Gastroesophageal sphincter (tissue), 3 donors: ENCODE measurements around the gene PTP4A2.

Source experiments
- POLR2A ChIP-seq, 2 donors: fragments of 450-650 bp; IDR thresholded peaks; one replicate each; pipeline ENCODE4 v1.6.1; 2017; ENCODE audit warnings: antibody characterized with exemption in 2 of 2, mild to moderate bottlenecking in 2 of 2, moderate library complexity in 1 of 2
- POLR2AphosphoS5 ChIP-seq: sonication (generic); formaldehyde crosslinking; IDR thresholded peaks from one replicate; pipeline ENCODE4 v1.6.1; 2017; ENCODE audit warnings: antibody characterized with exemption
- TF ChIP-seq, protein P1 (sequence below), 4 experiments: fragments of 200-600 bp in 2 of 4; fragments of 450-650 bp in 2 of 4; sonication (generic) in 1 of 4; IDR thresholded peaks; one replicate each; pipeline ENCODE4 v1.5.1; 2017 to 2019; ENCODE audit warnings: antibody characterized with exemption in 4 of 4, mild to moderate bottlenecking in 2 of 4, moderate library complexity in 2 of 4

DNA sequence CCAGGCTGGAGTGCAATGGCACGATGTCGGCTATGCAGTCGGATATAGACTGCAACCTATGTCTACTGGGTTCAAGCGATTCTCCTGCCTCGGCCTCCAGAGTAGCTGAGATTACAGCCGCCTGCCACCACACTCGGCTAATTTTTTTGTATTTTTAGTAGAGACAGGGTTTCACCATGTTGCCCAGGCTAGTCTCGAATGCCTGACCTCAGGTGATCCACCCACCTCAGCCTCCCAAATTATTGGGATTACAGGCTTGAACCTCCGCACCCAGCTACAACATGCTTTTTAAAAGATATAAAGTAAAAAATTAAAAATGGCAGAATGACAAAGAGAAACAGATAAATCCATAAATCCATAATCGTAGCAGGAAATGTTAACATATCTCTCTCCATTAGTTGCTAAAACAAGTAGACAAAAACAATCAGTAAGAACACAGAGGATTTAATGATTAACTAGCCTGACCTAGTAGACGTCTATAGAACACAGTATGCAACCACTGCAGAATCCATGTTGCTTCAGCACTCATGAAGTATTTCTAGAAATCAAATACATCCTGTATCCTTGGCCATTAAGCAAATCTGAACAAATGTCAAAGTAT lies 62.4 kb downstream of the PTP4A2 start:
- TF ChIP-seq, protein P1, sequence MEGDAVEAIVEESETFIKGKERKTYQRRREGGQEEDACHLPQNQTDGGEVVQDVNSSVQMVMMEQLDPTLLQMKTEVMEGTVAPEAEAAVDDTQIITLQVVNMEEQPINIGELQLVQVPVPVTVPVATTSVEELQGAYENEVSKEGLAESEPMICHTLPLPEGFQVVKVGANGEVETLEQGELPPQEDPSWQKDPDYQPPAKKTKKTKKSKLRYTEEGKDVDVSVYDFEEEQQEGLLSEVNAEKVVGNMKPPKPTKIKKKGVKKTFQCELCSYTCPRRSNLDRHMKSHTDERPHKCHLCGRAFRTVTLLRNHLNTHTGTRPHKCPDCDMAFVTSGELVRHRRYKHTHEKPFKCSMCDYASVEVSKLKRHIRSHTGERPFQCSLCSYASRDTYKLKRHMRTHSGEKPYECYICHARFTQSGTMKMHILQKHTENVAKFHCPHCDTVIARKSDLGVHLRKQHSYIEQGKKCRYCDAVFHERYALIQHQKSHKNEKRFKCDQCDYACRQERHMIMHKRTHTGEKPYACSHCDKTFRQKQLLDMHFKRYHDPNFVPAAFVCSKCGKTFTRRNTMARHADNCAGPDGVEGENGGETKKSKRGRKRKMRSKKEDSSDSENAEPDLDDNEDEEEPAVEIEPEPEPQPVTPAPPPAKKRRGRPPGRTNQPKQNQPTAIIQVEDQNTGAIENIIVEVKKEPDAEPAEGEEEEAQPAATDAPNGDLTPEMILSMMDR (IDR thresholded peaks at IDR 0.05), result no peak
- no peak for TF ChIP-seq POLR2AphosphoS5
- TF ChIP-seq POLR2A (IDR thresholded peaks at IDR 0.05), result no peak
